ENCODE results near the gene SGSM2. TPM values are rescaled to one million over a fixed set of nuclear protein-coding genes. Genes with fewer than 3 reads are reported as not detected.

Gene SGSM2
- total and polyA plus RNA-seq, 2 of the 13 experiments (the other 11 are each of a cell fraction or from before 2014, with no cell fraction given) = 30.4 to 51.3 TPM

DNA sequence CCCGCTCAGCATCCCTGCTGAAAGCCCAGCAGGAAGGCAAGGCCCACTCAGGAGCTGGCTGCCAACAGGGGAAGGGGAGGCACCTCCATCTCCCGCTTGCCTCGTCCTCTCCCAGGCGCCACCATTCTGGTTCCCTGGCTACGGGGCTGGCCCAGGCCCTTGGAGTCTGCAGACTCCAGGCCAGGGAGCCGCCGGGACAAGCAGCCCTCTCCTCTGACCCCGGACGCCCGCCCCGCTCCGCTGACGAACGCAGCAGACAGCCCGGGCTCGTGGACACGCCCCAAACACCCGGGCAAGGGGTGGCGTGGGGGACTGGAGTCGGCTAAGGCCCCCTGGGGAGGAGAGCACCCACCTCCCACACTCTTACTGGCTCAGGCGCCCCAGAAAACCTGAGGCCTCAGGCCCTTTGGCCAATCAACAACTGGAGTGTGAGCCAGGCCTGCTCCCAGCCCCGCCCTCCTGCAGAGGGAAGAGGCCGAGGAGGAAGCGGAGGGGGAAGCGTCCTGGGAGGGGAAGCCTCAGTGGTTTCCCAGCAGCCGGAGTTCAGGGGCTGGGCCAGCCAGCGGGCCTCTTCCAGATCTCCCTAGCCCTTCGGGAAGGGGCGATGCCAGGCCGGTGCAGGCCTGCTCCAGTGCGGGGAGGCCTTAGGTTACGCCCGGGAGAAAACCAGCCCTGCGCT lies 59.4 kb downstream of the SGSM2 start (continued):
- peak; percentile 70; the same call in 1 of the 2 replicates for TF ChIP-seq SP4 (CRISPR knock-in tag; IDR thresholded peaks at IDR 0.05)
- TF ChIP-seq REL (CRISPR knock-in tag; conservative IDR thresholded peaks at IDR 0.05) = no peak
- 0 out of 2 replicates have a peak, but pooled peaks have one; percentile 27 for TF ChIP-seq ZBTB43 (CRISPR knock-in tag; conservative IDR thresholded peaks at IDR 0.05)
- no peak for TF ChIP-seq ZNF326 (CRISPR knock-in tag; IDR thresholded peaks at IDR 0.05; ENCODE audit: borderline replicate concordance)
- no peak for TF ChIP-seq ZNF10 (CRISPR knock-in tag; IDR thresholded peaks at IDR 0.05; ENCODE audit: borderline replicate concordance, low read depth)
- no peak for TF ChIP-seq SYNCRIP (IDR thresholded peaks at IDR 0.05; ENCODE audit: insufficient read depth, low read depth, low read length)
- no peak for TF ChIP-seq MTA3 (CRISPR knock-in tag; IDR thresholded peaks at IDR 0.05)
- TF ChIP-seq, protein P1, sequence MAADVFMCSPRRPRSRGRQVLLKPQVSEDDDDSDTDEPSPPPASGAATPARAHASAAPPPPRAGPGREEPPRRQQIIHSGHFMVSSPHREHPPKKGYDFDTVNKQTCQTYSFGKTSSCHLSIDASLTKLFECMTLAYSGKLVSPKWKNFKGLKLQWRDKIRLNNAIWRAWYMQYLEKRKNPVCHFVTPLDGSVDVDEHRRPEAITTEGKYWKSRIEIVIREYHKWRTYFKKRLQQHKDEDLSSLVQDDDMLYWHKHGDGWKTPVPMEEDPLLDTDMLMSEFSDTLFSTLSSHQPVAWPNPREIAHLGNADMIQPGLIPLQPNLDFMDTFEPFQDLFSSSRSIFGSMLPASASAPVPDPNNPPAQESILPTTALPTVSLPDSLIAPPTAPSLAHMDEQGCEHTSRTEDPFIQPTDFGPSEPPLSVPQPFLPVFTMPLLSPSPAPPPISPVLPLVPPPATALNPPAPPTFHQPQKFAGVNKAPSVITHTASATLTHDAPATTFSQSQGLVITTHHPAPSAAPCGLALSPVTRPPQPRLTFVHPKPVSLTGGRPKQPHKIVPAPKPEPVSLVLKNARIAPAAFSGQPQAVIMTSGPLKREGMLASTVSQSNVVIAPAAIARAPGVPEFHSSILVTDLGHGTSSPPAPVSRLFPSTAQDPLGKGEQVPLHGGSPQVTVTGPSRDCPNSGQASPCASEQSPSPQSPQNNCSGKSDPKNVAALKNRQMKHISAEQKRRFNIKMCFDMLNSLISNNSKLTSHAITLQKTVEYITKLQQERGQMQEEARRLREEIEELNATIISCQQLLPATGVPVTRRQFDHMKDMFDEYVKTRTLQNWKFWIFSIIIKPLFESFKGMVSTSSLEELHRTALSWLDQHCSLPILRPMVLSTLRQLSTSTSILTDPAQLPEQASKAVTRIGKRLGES (CRISPR knock-in tag; IDR thresholded peaks at IDR 0.05; ENCODE audit: borderline replicate concordance) = no peak
- no peak for TF ChIP-seq ZFP36L2 (CRISPR knock-in tag; IDR thresholded peaks at IDR 0.05)
- TF ChIP-seq ZNF841 (CRISPR knock-in tag; IDR thresholded peaks at IDR 0.05; ENCODE audit: borderline replicate concordance) = no peak
- TF ChIP-seq ZNF143 (CRISPR knock-in tag; IDR thresholded peaks at IDR 0.05) = no peak
- no peak for TF ChIP-seq ZNF850 (CRISPR knock-in tag; conservative IDR thresholded peaks at IDR 0.05)
- TF ChIP-seq TGIF2 (CRISPR knock-in tag; IDR thresholded peaks at IDR 0.05) = no peak
- no peak for TF ChIP-seq ZBTB3 (CRISPR knock-in tag; IDR thresholded peaks at IDR 0.05; ENCODE audit: borderline replicate concordance, low read depth)
- no peak; the same call in none of the 2 replicates for TF ChIP-seq KMT2B (CRISPR knock-in tag; IDR thresholded peaks at IDR 0.05)
- TF ChIP-seq, protein P2, sequence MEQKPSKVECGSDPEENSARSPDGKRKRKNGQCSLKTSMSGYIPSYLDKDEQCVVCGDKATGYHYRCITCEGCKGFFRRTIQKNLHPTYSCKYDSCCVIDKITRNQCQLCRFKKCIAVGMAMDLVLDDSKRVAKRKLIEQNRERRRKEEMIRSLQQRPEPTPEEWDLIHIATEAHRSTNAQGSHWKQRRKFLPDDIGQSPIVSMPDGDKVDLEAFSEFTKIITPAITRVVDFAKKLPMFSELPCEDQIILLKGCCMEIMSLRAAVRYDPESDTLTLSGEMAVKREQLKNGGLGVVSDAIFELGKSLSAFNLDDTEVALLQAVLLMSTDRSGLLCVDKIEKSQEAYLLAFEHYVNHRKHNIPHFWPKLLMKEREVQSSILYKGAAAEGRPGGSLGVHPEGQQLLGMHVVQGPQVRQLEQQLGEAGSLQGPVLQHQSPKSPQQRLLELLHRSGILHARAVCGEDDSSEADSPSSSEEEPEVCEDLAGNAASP (CRISPR knock-in tag; IDR thresholded peaks at IDR 0.05; ENCODE audit: borderline replicate concordance) = peak; percentile 58; the same call in 1 of the 2 replicates
- TF ChIP-seq NCOA2 (CRISPR knock-in tag; IDR thresholded peaks at IDR 0.05) = no peak
- no peak for TF ChIP-seq RAD51 (IDR thresholded peaks at IDR 0.05; ENCODE audit: borderline replicate concordance)
- no peak for TF ChIP-seq ZBTB21 (CRISPR knock-in tag; IDR thresholded peaks at IDR 0.05)
- no peak for TF ChIP-seq ZNF33A (CRISPR knock-in tag; IDR thresholded peaks at IDR 0.05; ENCODE audit: borderline replicate concordance)
- TF ChIP-seq ZNF101 (CRISPR knock-in tag; IDR thresholded peaks at IDR 0.05; ENCODE audit: borderline replicate concordance, low read depth) = no peak
- TF ChIP-seq SALL2 (CRISPR knock-in tag; IDR thresholded peaks at IDR 0.05) = 0 out of 2 replicates have a peak, but pooled peaks have one; percentile 52
- peak; percentile 91 for TF ChIP-seq PHF21A (CRISPR knock-in tag; IDR thresholded peaks at IDR 0.05)
- no peak for TF ChIP-seq SATB2 (CRISPR knock-in tag; IDR thresholded peaks at IDR 0.05)
- TF ChIP-seq SNRNP70 (IDR thresholded peaks at IDR 0.05; ENCODE audit: low read depth, low read length) = no peak
- TF ChIP-seq ZBTB42 (CRISPR knock-in tag; IDR thresholded peaks at IDR 0.05) = no peak
- no peak for TF ChIP-seq ZNF891 (CRISPR knock-in tag; IDR thresholded peaks at IDR 0.05)

Data from HepG2 (cell line).